Right lobe of liver (tissue), 4 donors: ENCODE data around the gene ARHGEF19.

Source experiments
- POLR2A ChIP-seq: fragments of 450-650 bp; IDR thresholded peaks from one replicate; pipeline ENCODE4 v1.6.1; 2017; ENCODE audit warnings: antibody characterized with exemption, mild to moderate bottlenecking
- TF ChIP-seq, protein P1 (sequence below), 4 donors: fragments of 200-600 bp in 3 of 4; fragments of 450-650 bp in 1 of 4; IDR thresholded peaks; one replicate each; pipeline versions ENCODE4 v1.5.1 to v1.8.0; 2016 to 2022; ENCODE audit warnings: antibody characterized with exemption in 4 of 4, mild to moderate bottlenecking in 2 of 4
- donor health status: DM: no; HTN: no; CAD: no.
- donor health status: DM: no; HTN: no; CAD: no.
- donor health status: DM: no; HTN: yes; CAD: no.

DNA sequence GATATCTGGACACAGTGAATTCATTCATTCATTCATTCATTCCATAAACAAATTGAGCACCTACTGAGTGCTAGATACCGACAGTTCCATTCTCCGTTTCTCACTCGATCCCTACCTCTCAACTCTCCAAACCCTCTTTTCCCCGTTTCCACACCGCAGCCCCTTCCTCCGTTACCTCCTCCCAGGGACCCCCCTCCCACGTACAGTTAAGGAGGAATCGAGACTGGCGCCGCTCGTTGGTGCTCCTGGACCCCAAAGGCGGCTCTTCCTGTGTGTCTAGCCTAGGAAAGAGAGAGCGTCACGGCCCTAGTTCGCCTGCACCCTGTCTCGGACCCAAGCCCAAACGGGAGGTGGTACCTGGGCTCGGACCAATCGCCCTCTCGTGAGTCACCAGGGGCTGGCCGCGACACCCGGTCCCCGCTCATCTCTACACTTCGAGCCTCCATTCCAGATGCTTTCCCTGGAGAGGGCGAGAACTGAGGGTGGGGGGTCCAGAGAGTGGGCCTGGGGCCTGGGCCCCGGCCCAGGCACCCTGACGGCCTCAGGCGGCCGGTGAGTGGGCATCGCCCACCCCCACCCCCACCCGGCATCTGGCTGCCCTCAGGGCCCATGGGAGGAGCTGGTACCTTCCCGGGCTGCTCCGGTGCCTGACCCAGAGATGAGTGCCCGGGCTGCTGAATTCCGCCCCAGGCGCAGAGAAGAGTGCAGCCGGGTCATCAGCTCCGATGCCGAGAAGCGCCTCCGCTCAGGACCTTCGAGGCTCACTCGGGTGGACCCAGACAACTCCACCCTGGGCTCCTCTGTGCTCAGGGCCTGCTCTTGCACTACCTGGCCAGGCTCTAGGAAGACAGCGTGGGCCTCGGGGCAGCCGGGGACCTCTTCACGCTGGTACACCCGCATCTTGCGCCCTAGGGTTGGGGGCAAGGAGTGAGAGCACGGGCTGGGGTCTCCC lies 4.9 kb downstream of the ARHGEF19 start:
- no peak for TF ChIP-seq POLR2A
- TF ChIP-seq, protein P1, sequence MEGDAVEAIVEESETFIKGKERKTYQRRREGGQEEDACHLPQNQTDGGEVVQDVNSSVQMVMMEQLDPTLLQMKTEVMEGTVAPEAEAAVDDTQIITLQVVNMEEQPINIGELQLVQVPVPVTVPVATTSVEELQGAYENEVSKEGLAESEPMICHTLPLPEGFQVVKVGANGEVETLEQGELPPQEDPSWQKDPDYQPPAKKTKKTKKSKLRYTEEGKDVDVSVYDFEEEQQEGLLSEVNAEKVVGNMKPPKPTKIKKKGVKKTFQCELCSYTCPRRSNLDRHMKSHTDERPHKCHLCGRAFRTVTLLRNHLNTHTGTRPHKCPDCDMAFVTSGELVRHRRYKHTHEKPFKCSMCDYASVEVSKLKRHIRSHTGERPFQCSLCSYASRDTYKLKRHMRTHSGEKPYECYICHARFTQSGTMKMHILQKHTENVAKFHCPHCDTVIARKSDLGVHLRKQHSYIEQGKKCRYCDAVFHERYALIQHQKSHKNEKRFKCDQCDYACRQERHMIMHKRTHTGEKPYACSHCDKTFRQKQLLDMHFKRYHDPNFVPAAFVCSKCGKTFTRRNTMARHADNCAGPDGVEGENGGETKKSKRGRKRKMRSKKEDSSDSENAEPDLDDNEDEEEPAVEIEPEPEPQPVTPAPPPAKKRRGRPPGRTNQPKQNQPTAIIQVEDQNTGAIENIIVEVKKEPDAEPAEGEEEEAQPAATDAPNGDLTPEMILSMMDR (IDR thresholded peaks at IDR 0.05): no peak
